Stimulated activated CD8-positive, alpha-beta memory T cell treated with anti-CD3 and anti-CD28 coated beads, Interleukin-4, amount 100 ng/mL, for 48 hours (primary cell): ENCODE results near the gene PTPRE.

Source experiments
- DNase-seq: peaks from one replicate; pipeline ENCODE4 v3.0.0-alpha.2; 2020

Gene PTPRE

GRCh38 chr10:128047991-128048818 lies 141.3 kb downstream of the PTPRE start:
- DNase-seq = peak; percentile 49

- DNase-seq = no peak
These were observed 141.9 kb downstream of the PTPRE start for GRCh38 chr10:128048819-128049210.

GRCh38 chr10:128049226-128050120 lies 142.6 kb downstream of the PTPRE start:
- DNase-seq = no peak

- no peak for DNase-seq
These were observed 143.2 kb downstream of the PTPRE start for GRCh38 chr10:128050121-128050516.

- DNase-seq = no peak
These were observed 144.0 kb downstream of the PTPRE start for GRCh38 chr10:128050936-128051335.

GRCh38 chr10:128051548-128051947 lies 144.6 kb downstream of the PTPRE start:
- DNase-seq = no peak

GRCh38 chr10:128052696-128053095 lies 145.8 kb downstream of the PTPRE start:
- no peak for DNase-seq

GRCh38 chr10:128053356-128053755 lies 146.5 kb downstream of the PTPRE start:
- no peak for DNase-seq

- DNase-seq = no peak
These were observed 147.5 kb downstream of the PTPRE start for GRCh38 chr10:128054163-128054970.

GRCh38 chr10:128055061-128055868 lies 148.4 kb downstream of the PTPRE start:
- no peak for DNase-seq

GRCh38 chr10:128056303-128057050 lies 149.6 kb downstream of the PTPRE start:
- no peak for DNase-seq

- DNase-seq = no peak
These were observed 151.3 kb downstream of the PTPRE start for GRCh38 chr10:128058106-128058749.

- DNase-seq = no peak
These were observed 151.8 kb downstream of the PTPRE start for GRCh38 chr10:128058750-128059134.

- DNase-seq = no peak
These were observed 152.5 kb downstream of the PTPRE start for GRCh38 chr10:128059266-128059981.

GRCh38 chr10:128059982-128060293 lies 153.0 kb downstream of the PTPRE start:
- no peak for DNase-seq

- DNase-seq = no peak
These were observed 153.7 kb downstream of the PTPRE start for GRCh38 chr10:128060341-128061250.

GRCh38 chr10:128061306-128062300 lies 154.7 kb downstream of the PTPRE start:
- no peak for DNase-seq

GRCh38 chr10:128062331-128062880 lies 155.5 kb downstream of the PTPRE start:
- DNase-seq = no peak
